Measurements from ENCODE around the gene TSPEAR. TPM values are rescaled to one million over a fixed set of nuclear protein-coding genes. Genes with fewer than 3 reads are reported as not detected.
A peak's percentile ranks its signal among the peaks of the same experiment; 100 is the strongest.

Gene TSPEAR
- total RNA-seq, 6 experiments from 2014 or later = not detected

DNA sequence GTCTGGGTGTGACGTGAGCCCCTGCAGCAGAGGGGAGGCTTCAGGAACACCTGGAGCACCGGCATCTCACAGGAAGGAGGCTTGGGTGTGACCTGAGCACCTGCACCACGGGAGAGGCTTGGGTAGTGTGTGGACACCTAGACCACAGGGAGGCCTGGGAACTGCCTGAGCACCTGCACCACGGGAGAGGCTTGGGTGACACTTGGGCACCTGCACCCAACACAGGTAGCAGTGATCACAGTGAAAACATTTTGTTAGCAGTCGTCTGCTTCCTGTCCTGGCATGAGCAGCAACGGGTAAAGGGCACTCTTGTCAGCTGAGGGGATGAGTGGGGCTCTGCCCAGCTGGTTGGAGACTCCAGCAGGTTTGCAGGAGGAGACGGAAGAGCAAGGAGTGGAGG is 233.7 kb downstream of the TSPEAR start:
- Histone ChIP-seq H3K9me3 (no peaks in the 10 kb centered on the region), H3K4me3 (peak overlapping the region in 1 of 3 donors; percentile 33), H3K27me3 (no peaks in the 10 kb centered on the region), H3K27ac (peak overlapping the region; percentile 63 to 98 (median 84)), H3K4me1 (peaks cover 0 to 27% (median 13%) of the 10 kb centered on the region in 4 donors), H3K36me3 (no peaks in the 10 kb centered on the region)
- 11% methylated on average over 3 of the region's 7 CpGs for WGBS (ENCODE audit: insufficient coverage, low coverage, low lambda C conversion rate, missing lambda C conversion rate)
- peak; percentile 58 to 75 (median 66) for ATAC-seq
- TF ChIP-seq, protein P1, sequence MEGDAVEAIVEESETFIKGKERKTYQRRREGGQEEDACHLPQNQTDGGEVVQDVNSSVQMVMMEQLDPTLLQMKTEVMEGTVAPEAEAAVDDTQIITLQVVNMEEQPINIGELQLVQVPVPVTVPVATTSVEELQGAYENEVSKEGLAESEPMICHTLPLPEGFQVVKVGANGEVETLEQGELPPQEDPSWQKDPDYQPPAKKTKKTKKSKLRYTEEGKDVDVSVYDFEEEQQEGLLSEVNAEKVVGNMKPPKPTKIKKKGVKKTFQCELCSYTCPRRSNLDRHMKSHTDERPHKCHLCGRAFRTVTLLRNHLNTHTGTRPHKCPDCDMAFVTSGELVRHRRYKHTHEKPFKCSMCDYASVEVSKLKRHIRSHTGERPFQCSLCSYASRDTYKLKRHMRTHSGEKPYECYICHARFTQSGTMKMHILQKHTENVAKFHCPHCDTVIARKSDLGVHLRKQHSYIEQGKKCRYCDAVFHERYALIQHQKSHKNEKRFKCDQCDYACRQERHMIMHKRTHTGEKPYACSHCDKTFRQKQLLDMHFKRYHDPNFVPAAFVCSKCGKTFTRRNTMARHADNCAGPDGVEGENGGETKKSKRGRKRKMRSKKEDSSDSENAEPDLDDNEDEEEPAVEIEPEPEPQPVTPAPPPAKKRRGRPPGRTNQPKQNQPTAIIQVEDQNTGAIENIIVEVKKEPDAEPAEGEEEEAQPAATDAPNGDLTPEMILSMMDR (IDR thresholded peaks at IDR 0.05) = no peak
- no peak for TF ChIP-seq POLR2A (IDR thresholded peaks at IDR 0.05)
- peak in 1 of 3 donors; percentile 77 for DNase-seq
- intact Hi-C loops (cut with DNase I) = no loop called here

DNA sequence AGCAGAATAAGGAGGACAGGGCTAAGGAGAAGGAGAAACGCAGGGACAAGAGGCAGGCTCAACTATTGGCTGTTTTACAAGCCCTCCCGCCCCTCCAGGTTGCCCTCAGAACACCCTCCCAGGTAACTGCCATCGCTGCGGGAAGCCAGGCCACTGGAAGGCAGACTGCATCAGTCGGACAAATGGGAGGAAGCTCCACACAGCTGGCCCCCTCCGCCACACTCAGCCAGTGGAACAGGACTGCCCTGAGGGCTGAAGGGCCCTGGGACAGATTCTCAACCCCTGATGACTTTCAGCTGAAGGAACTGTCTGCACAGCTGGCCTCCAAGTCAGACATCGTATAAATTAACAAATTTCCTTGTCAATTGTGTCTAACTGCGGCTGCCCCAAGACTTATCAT is 234.2 kb downstream of the TSPEAR start:
- 85% methylated on average over 4 of the region's 8 CpGs for WGBS (ENCODE audit: insufficient coverage, low coverage, low lambda C conversion rate, missing lambda C conversion rate)
- intact Hi-C loops (cut with DNase I) = no loop called here
- no peaks in the 10 kb centered on the region for H3K9me3 ChIP-seq
- DNase-seq = peak in 1 of 3 donors; percentile 40
- H3K4me3 ChIP-seq = no peak overlapping the region
- H3K27me3 ChIP-seq = no peaks in the 10 kb centered on the region
- no peaks in the 10 kb centered on the region for H3K36me3 ChIP-seq
- no peak for TF ChIP-seq POLR2A (IDR thresholded peaks at IDR 0.05)
- TF ChIP-seq, protein P1 (IDR thresholded peaks at IDR 0.05) = no peak
- no peak for ATAC-seq
- H3K27ac ChIP-seq = peak overlapping the region in 2 of 3 donors; percentile 84 to 98
- H3K4me1 ChIP-seq = peaks cover 0 to 23% (median 11%) of the 10 kb centered on the region in 4 donors

DNA sequence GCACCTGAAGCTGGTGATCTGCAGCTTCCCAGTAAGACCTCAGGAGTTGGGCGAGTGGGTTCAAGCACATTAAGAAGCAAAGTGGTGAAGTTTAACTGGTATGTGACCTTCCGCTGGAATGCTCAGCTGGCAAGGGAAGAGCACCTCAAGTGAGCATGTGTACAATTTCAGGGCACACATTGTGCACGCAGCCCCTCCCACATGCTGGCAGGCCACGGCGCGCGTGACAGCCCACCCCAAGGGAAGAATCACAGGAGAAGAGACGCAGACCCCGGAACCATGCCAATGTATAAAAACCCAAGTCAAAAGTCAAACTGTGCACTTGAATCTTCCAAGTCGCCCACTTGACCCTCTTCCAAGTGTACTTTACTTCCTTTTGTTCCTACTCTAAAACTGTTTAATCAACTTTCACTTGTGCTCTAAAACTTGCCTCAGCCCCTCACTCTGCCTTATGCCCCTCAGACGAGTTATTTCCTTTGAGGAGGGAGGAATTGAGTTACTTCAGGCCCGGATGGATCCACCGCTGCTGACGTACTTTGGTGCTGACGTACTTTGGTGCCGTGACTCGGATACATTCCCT is 236.0 kb downstream of the TSPEAR start:
- DNase-seq (no peak), ATAC-seq (no peak)
- Histone ChIP-seq H3K4me3 (no peak overlapping the region), H3K27me3 (no peaks in the 10 kb centered on the region), H3K4me1 (peaks cover 0 to 21% (median 9%) of the 10 kb centered on the region in 4 donors), H3K27ac (no peak overlapping the region), H3K36me3 (no peaks in the 10 kb centered on the region), H3K9me3 (no peaks in the 10 kb centered on the region)
- WGBS (ENCODE audit: insufficient coverage, low coverage, low lambda C conversion rate, missing lambda C conversion rate) = 89% methylated on average over 13 of the region's 17 CpGs
- TF ChIP-seq, protein P1 (IDR thresholded peaks at IDR 0.05) = no peak
- no peak for TF ChIP-seq POLR2A (IDR thresholded peaks at IDR 0.05)
- intact Hi-C loops (cut with DNase I) = no loop called here

DNA sequence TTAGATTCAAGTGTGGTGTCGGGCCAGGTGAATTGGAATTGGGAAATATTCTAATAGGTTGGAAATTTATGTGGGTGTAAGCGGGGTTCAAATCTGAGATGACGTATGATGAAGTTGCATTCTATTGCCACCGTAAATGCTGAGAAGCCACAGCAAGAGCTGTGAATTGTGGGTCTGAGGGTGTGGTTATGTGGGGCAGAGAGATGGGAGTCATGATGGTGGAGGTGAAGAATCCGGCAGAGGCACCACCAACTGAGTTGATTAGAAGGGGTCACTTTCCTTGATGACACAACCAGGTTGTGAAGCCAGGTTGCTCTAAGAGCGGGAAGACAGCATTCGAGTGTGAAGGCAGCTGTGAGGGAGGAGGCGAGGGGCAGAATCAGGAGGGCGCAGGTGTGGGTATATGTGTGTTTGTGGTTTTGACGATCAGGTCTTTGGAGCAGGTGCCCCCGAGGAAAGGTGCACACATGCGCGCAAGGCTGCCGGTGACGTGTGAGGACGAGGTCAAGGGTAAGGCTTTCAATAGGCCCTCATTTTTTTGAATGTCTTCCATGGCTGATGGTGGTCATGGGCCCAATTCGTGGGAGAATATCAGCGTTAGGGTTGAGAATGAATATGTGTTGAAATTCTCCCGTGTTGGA is 237.3 kb downstream of the TSPEAR start:
- Histone ChIP-seq H3K4me1 (peaks cover 0 to 17% (median 6%) of the 10 kb centered on the region in 4 donors), H3K27me3 (no peaks in the 10 kb centered on the region), H3K27ac (no peak overlapping the region), H3K4me3 (no peak overlapping the region), H3K9me3 (no peaks in the 10 kb centered on the region), H3K36me3 (no peaks in the 10 kb centered on the region)
- no peak for ATAC-seq
- no peak for DNase-seq
- TF ChIP-seq, protein P1 (IDR thresholded peaks at IDR 0.05) = no peak
- TF ChIP-seq POLR2A (IDR thresholded peaks at IDR 0.05) = no peak
- WGBS (ENCODE audit: insufficient coverage, low coverage, low lambda C conversion rate, missing lambda C conversion rate) = 94% methylated on average over 11 of the region's 19 CpGs
- intact Hi-C loops (cut with DNase I) = no loop called here

All from right lobe of liver (tissue), 6 donors.